ENCODE data around the gene PGGHG. TPM values are rescaled to one million over a fixed set of nuclear protein-coding genes. Genes with fewer than 3 reads are reported as not detected.
"Not testable (repeated sequence)": the region's sequence is repeated elsewhere in the genome, so short reads cannot be mapped to it uniquely, and the experiment has no call there.

PGGHG gene
- total RNA-seq, 1 donor from 2014 or later = 49.5 TPM

- DNase-seq (ENCODE audit: low spot score) = peak; percentile 85
- no peaks in the 10 kb centered on the region for H3K9me3 Mint-ChIP-seq (ENCODE audit: low read depth)
- peaks cover 18% of the 10 kb centered on the region for H3K4me1 Mint-ChIP-seq (ENCODE audit: low read depth)
- H3K36me3 Mint-ChIP-seq (ENCODE audit: low read depth) = no peaks in the 10 kb centered on the region
- H3K27me3 Mint-ChIP-seq (ENCODE audit: low read depth) = no peaks in the 10 kb centered on the region
- TF ChIP-seq, protein P1, sequence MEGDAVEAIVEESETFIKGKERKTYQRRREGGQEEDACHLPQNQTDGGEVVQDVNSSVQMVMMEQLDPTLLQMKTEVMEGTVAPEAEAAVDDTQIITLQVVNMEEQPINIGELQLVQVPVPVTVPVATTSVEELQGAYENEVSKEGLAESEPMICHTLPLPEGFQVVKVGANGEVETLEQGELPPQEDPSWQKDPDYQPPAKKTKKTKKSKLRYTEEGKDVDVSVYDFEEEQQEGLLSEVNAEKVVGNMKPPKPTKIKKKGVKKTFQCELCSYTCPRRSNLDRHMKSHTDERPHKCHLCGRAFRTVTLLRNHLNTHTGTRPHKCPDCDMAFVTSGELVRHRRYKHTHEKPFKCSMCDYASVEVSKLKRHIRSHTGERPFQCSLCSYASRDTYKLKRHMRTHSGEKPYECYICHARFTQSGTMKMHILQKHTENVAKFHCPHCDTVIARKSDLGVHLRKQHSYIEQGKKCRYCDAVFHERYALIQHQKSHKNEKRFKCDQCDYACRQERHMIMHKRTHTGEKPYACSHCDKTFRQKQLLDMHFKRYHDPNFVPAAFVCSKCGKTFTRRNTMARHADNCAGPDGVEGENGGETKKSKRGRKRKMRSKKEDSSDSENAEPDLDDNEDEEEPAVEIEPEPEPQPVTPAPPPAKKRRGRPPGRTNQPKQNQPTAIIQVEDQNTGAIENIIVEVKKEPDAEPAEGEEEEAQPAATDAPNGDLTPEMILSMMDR (IDR thresholded peaks at IDR 0.05) = no peak
- H3K4me3 Mint-ChIP-seq (ENCODE audit: unreplicated experiment) = no peak overlapping the region
- no peak overlapping the region for H3K27ac Mint-ChIP-seq (ENCODE audit: unreplicated experiment)
These were observed 41.9 kb downstream of the PGGHG start for GRCh38 chr11:330694-331357.

DNA sequence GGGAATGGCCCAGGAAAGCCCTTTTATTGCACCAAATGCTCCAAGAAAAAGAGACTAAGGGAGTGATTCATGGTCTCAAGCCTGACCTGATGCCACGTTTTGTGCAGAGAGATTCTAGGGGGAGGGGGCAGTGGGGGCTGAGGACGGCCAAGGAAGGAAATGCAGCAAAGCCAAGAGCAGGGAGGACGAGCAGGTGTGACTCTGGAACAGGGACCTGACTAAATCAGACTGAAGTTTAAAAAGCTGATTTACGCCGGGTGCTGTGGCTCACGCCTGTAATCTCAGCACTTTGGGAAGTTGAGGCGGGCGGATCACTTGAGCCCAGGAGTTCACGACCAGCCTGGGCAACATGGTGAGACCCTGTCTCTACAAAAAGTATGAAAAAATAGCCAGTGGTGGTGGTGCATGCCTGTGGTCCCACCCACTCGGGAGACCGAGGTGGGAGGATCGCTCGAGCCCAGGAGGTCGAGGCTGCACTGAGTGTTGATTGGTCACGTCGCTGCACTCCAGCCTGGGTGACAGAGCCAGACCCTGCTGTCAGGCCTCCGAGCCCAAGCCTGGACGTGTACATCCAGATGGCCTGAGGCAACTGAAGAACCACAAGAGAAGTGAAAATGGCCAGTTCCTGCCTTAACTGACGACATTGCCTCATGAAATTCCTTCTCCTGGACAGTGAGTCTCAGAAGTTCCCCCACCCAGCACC is 42.6 kb downstream of the PGGHG start:
- H3K36me3 Mint-ChIP-seq (ENCODE audit: low read depth) = no peaks in the 10 kb centered on the region
- TF ChIP-seq, protein P1 (IDR thresholded peaks at IDR 0.05) = no peak
- peak; percentile 59 for DNase-seq (ENCODE audit: low spot score)
- H3K9me3 Mint-ChIP-seq (ENCODE audit: low read depth) = no peaks in the 10 kb centered on the region
- H3K27ac Mint-ChIP-seq (ENCODE audit: unreplicated experiment) = no peak overlapping the region
- no peak overlapping the region for H3K4me3 Mint-ChIP-seq (ENCODE audit: unreplicated experiment)
- H3K27me3 Mint-ChIP-seq (ENCODE audit: low read depth) = no peaks in the 10 kb centered on the region
- peaks cover 24% of the 10 kb centered on the region for H3K4me1 Mint-ChIP-seq (ENCODE audit: low read depth)

DNA sequence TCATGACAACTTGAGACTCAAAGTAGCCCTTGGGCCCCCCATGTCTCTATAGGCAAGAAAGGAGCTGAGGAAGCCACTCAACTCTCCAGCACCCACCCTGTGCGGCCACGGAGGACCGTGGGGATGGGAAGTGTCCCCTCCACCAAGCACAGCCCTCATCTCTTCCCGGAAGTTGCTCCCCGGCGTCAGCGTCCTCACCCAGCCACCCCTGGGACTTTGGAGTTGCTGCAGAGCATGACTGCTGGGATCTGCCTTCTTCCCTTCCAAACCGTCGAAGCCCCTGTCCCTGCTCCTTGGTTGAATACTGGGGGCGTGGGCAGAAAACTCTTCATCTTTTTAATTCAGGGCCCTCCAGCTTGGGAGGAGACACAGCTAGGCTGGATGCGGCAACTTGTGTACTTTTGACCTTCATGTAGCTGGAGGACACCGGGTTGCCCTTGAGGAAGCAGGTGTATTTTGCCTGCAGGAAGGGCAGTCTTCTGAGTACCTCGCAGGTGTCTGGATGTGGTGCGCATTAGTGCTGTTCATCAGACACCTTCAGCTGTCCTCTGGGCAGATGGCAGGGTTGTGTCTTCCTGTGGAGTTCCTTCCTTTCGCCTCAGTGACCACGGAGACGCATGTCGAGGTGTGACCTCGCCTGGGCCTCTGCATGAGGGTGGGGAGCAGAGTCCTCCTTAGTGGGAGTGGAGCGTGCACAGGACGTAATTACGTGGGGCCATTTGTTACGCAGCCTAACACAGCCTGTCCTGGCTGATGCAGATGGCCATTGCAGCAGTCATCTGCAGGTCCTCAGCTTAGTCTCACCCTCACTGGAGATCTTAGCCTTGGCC is 43.9 kb downstream of the PGGHG start:
- Mint-ChIP-seq H3K36me3 (ENCODE audit: low read depth) (no peaks in the 10 kb centered on the region), H3K27me3 (ENCODE audit: low read depth) (no peaks in the 10 kb centered on the region), H3K9me3 (ENCODE audit: low read depth) (no peaks in the 10 kb centered on the region), H3K4me3 (ENCODE audit: unreplicated experiment) (no peak overlapping the region), H3K27ac (ENCODE audit: unreplicated experiment) (no peak overlapping the region), H3K4me1 (ENCODE audit: low read depth) (peaks cover 22% of the 10 kb centered on the region)
- TF ChIP-seq, protein P1 (IDR thresholded peaks at IDR 0.05) = no peak
- DNase-seq (ENCODE audit: low spot score) = peak; percentile 85

DNA sequence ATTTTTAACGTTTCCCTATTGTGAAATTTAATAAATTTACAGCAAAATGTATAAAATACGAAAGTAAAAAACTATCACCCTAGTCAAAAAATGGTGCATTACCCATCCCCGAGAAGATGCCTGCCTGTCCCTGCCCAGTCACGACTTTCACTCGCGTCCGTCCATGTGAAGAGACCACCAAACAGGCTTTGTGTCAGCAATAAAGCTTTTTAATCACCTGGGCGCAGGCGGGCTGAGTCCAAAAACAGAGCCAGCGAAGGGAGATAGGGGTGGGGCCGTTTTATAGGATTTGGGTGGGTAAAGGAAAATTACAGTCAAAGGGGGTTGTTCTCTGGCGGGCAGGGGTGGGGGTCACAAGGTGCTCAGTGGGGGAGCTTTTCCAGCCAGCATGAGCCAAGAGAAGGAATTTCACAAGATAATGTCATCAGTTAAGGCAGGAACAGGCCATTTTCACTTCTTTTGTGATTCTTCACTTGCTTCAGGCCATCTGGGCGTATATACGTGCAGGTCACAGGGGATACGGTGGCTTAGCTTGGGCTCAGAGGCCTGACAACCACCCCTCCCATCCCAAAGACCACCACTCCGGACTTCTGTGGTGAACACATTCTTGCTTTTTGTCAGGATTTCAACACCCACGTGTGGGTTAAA is 44.8 kb downstream of the PGGHG start:
- H3K4me1 Mint-ChIP-seq (ENCODE audit: low read depth) = peaks cover 22% of the 10 kb centered on the region
- not testable (repeated sequence) for H3K9me3 Mint-ChIP-seq (ENCODE audit: low read depth); H3K27ac Mint-ChIP-seq (ENCODE audit: unreplicated experiment); H3K4me3 Mint-ChIP-seq (ENCODE audit: unreplicated experiment); H3K27me3 Mint-ChIP-seq (ENCODE audit: low read depth); H3K36me3 Mint-ChIP-seq (ENCODE audit: low read depth)
- peak; percentile 21 for DNase-seq (ENCODE audit: low spot score)

DNA sequence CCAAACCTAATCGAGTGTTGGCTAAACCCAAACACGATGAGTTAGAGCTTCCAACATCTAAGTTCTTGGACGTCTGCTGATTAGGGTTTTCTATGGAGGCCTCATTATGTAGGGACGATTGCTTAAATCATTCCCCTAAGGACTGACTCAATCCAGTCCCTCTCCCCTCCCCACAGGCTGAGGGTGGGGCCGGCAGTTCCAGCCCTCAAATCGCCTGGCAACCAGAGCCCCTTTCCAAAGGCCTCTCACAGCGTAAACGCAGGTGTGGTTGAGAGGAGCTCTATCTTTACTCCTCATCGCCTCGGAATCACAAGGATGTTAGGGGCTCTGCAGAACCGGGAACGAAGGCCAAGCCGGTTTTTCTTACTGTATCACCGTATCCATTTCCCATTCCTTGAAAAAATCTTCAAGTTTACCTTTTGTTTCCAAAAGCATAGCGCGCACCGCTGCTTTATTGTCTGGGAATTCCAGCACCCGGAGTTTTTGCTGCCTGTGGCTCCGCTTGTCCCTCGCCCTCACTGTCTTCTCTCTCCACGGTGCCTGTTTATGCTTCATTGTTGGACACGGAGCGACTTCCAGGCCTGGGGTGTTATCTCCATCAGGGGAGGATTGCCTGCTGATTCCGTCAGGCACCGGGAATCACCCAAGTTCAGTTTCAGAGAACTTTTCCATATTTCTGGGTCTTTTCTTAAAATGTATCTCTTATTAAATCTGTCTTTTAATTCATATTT is 45.5 kb downstream of the PGGHG start:
- Mint-ChIP-seq H3K27me3 (ENCODE audit: low read depth) (no peaks in the 10 kb centered on the region), H3K27ac (ENCODE audit: unreplicated experiment) (no peak overlapping the region), H3K4me3 (ENCODE audit: unreplicated experiment) (no peak overlapping the region), H3K4me1 (ENCODE audit: low read depth) (peaks cover 22% of the 10 kb centered on the region), H3K9me3 (ENCODE audit: low read depth) (no peaks in the 10 kb centered on the region), H3K36me3 (ENCODE audit: low read depth) (no peaks in the 10 kb centered on the region)
- TF ChIP-seq, protein P1 (IDR thresholded peaks at IDR 0.05) = no peak
- DNase-seq (ENCODE audit: low spot score) = peak; percentile 24
